ENCODE data around the gene CFD. TPM values are rescaled to one million over a fixed set of nuclear protein-coding genes. Genes with fewer than 3 reads are reported as not detected.

CFD gene
- total and polyA plus RNA-seq, 10 of the 15 experiments (the other 5 are each of a cell fraction or from before 2014, with no cell fraction given) = 0.05 to 1.1 (median 0.38) TPM; not detected in 4

DNA sequence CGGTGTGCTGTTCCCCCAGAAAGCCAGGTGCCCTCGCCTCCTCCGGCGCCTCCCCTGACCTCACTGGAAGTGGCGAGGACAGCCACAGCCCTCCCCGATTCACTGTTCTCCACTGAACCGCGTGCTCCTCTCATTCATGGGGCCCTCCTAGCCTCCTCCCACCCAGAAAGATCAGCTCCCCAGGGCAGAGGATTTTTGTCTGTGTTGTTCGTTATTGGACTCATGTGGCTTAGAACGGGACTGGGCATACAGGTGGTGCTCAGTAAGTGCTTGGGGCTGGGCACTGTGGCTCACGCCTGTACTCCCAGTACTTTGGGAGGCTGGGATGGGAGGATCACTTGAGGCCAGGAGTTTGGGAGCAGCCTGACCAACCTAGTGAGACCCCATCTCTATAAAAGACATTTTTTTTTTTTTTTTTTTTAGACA, 14.9 kb upstream of the CFD start:
- FAIRE-seq = no peak
- POLR2A ChIA-PET = interaction anchor here (0.6 to 0.9 kb wide), 3 partner anchors 33 to 165 kb away, joined by 3 to 4 read pairs (median 3); no protein-coding TSS in a partner anchor
- no peaks in the 10 kb centered on the region; a peak in 1 of 4 replicates for H3K27me3 ChIP-seq (replicated peaks in 1 of 2; ENCODE audit: control insufficient read depth in 2 of 2, insufficient read depth in 2 of 2, low read length in 1 of 2)
- 14% methylated on average over 7 of the region's 11 CpGs for WGBS (ENCODE audit: insufficient coverage, insufficient replicate concordance, low lambda C conversion rate, missing lambda C conversion rate)
- no peaks in the 10 kb centered on the region for H4K20me1 ChIP-seq (ENCODE audit: control insufficient read depth, insufficient read depth)
- peaks cover 2% of the 10 kb centered on the region; the same call in 1 of the 2 replicates for H3K4me1 ChIP-seq (ENCODE audit: control insufficient read depth, insufficient read depth, low read length)
- H3K27ac ChIP-seq (ENCODE audit: control insufficient read depth, insufficient read depth) = no peak overlapping the region
- in situ Hi-C loops (cut with MboI) = no loop called here
- TF ChIP-seq SMC3 (IDR thresholded peaks at IDR 0.05; ENCODE audit: borderline replicate concordance, low read length) = no peak
- CTCF ChIA-PET = interaction anchor here (1.3 kb wide), 1 partner anchor 19 kb away, joined by 3 read pairs; no protein-coding TSS in a partner anchor
- H3K36me3 ChIP-seq (ENCODE audit: control insufficient read depth in 2 of 2, insufficient read depth in 2 of 2, low read length in 1 of 2) = no peaks in the 10 kb centered on the region
- BruUV-seq (replicated peaks) = no TSS peak
- H3K79me2 ChIP-seq (ENCODE audit: control insufficient read depth, insufficient read depth, low read length) = no peaks in the 10 kb centered on the region
- intact Hi-C loops (cut with micrococcal nuclease; ENCODE audit: unreplicated experiment) = no loop called here
- RAD21 ChIA-PET (ENCODE audit: unreplicated experiment) = interaction anchor here (1.2 kb wide), 1 partner anchor 62 kb away, joined by 4 read pairs; no protein-coding TSS in a partner anchor
- no peak overlapping the region for H2AFZ ChIP-seq (ENCODE audit: control insufficient read depth, low read depth, low read length)
- no peaks in the 10 kb centered on the region; the same call in 2 of the 3 replicates for H3K9me3 ChIP-seq (replicated peaks; ENCODE audit: control insufficient read depth, insufficient read depth, low read length)
- no peak overlapping the region for H3K9ac ChIP-seq (ENCODE audit: control insufficient read depth, insufficient read depth, low read length)
- no peak overlapping the region for H3K4me3 ChIP-seq
- DNase-seq (ENCODE audit: low read depth, low spot score) = no peak
- SMC1A ChIA-PET (ENCODE audit: uncharacterized antibody, unreplicated experiment) = no interaction called here
- ATAC-seq = peak; percentile 63
- H3K4me2 ChIP-seq (ENCODE audit: control insufficient read depth, insufficient read depth) = no peak overlapping the region

- FAIRE-seq = no peak
- Histone ChIP-seq H3K9me3 (replicated peaks; ENCODE audit: control insufficient read depth, insufficient read depth, low read length) (no peaks in the 10 kb centered on the region; the same call in 2 of the 3 replicates), H3K79me2 (ENCODE audit: control insufficient read depth, insufficient read depth, low read length) (no peaks in the 10 kb centered on the region), H3K9ac (ENCODE audit: control insufficient read depth, insufficient read depth, low read length) (no peak overlapping the region), H3K4me3 (no peak overlapping the region), H3K36me3 (ENCODE audit: control insufficient read depth in 2 of 2, insufficient read depth in 2 of 2, low read length in 1 of 2) (no peaks in the 10 kb centered on the region), H3K4me1 (ENCODE audit: control insufficient read depth, insufficient read depth, low read length) (peaks cover 2% of the 10 kb centered on the region; the same call in 1 of the 2 replicates), H3K27ac (ENCODE audit: control insufficient read depth, insufficient read depth) (no peak overlapping the region), H2AFZ (ENCODE audit: control insufficient read depth, low read depth, low read length) (no peak overlapping the region), H4K20me1 (ENCODE audit: control insufficient read depth, insufficient read depth) (no peaks in the 10 kb centered on the region), H3K4me2 (ENCODE audit: control insufficient read depth, insufficient read depth) (no peak overlapping the region), H3K27me3 (replicated peaks in 1 of 2; ENCODE audit: control insufficient read depth in 2 of 2, insufficient read depth in 2 of 2, low read length in 1 of 2) (no peaks in the 10 kb centered on the region; a peak in 1 of 4 replicates)
- RAD21 ChIA-PET (ENCODE audit: unreplicated experiment) = interaction anchor here (1.2 kb wide), 1 partner anchor 60 kb away, joined by 4 read pairs; no protein-coding TSS in a partner anchor
- TF ChIP-seq CBX3 (IDR thresholded peaks at IDR 0.05; ENCODE audit: borderline replicate concordance, low read depth) = no peak
- TF ChIP-seq HCFC1 (IDR thresholded peaks at IDR 0.05; ENCODE audit: low read length) = no peak
- in situ Hi-C loops (cut with MboI) = no loop called here
- no peak for ATAC-seq
- intact Hi-C loops (cut with micrococcal nuclease; ENCODE audit: unreplicated experiment) = no loop called here
- POLR2A ChIA-PET = interaction anchor here (0.9 kb wide), 1 partner anchor 167 kb away, joined by 4 read pairs; no protein-coding TSS in a partner anchor
- SMC1A ChIA-PET (ENCODE audit: uncharacterized antibody, unreplicated experiment) = no interaction called here
- DNase-seq (ENCODE audit: low read depth, low spot score) = no peak
- BruUV-seq (replicated peaks) = no TSS peak
- CTCF ChIA-PET = interaction anchor here (1.3 kb wide), 1 partner anchor 18 kb away, joined by 3 read pairs; no protein-coding TSS in a partner anchor
- 73% methylated on average over 37 of the region's 37 CpGs for WGBS (ENCODE audit: insufficient coverage, insufficient replicate concordance, low lambda C conversion rate, missing lambda C conversion rate)
Measured at GRCh38 chr19:845707-846521, 13.6 kb upstream of the CFD start.
